Type B pancreatic cell (in vitro differentiated cells): ENCODE data around the gene KRTAP10-9. TPM values are rescaled to one million over a fixed set of nuclear protein-coding genes. Genes with fewer than 3 reads are reported as not detected.
A peak's percentile ranks its signal among the peaks of the same experiment; 100 is the strongest.

Experiments used
- DNase-seq: peaks from one replicate; pipeline ENCODE4 v3.0.0; 2021; ENCODE audit warnings: mixed read lengths; ENCODE audit not compliant: unreplicated experiment; ENCODE audit errors: extremely low spot score
- H3K27ac Mint-ChIP-seq: 2 replicates; pipeline ENCODE4 v1.8.0; 2021; ENCODE audit warnings: mild to moderate bottlenecking, mixed read lengths
- H3K27me3 Mint-ChIP-seq: 2 replicates; pipeline ENCODE4 v1.8.0; 2021; ENCODE audit warnings: mixed read lengths
- H3K36me3 Mint-ChIP-seq: 2 replicates; pipeline ENCODE4 v1.8.0; 2021; ENCODE audit warnings: mixed read lengths
- H3K4me1 Mint-ChIP-seq: one replicate; pipeline ENCODE4 v1.8.0; 2021; ENCODE audit warnings: mixed read lengths; ENCODE audit not compliant: unreplicated experiment
- H3K4me3 Mint-ChIP-seq: 2 replicates; pipeline ENCODE4 v1.8.0; 2021; ENCODE audit warnings: mild to moderate bottlenecking, mixed read lengths
- H3K9me3 Mint-ChIP-seq: 2 replicates; pipeline ENCODE4 v1.8.0; 2021; ENCODE audit warnings: mixed read lengths
- total RNA-seq: library from RNA; stranded (reverse); gene quantifications from 2 replicates; pipeline ENCODE4 v1.2.1, GENCODE V29; 2021; ENCODE audit warnings: low replicate concordance
- TF ChIP-seq, protein P1 (sequence below): fragments of 200-600 bp; sonication (generic); conservative IDR thresholded peaks from 2 replicates; pipeline ENCODE4 v1.5.0; 2021; ENCODE audit warnings: antibody characterized with exemption, mild to moderate bottlenecking

Gene KRTAP10-9
- total RNA-seq, 1 donor from 2014 or later, result not detected

DNA sequence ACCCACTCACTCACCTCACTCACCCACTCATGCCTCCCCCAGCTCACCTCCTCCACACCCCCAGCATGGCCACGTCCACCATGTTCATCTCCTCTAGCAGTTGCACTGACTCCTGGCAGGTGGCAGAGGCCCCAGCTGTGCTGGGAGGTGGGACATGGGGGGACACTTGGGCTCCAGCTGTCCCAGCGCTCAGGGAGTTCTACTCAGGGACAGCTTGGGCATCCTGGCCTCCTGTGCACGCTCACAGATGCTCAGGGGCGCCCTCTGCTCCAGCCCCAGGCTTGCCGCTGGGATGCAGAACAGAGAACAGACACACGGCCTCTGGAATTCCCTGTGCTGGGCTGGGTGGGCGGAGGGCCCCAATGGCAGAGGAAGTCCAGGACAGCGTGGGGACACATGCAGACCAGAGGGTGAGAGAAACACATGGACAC lies 9.8 kb upstream of the KRTAP10-9 start:
- Mint-ChIP-seq H3K27ac (no peak overlapping the region), H3K27me3 (peaks cover 6% of the 10 kb centered on the region), H3K4me1 (no peaks in the 10 kb centered on the region), H3K36me3 (no peaks in the 10 kb centered on the region), H3K9me3 (no peaks in the 10 kb centered on the region), H3K4me3 (no peak overlapping the region)
- TF ChIP-seq, protein P1, sequence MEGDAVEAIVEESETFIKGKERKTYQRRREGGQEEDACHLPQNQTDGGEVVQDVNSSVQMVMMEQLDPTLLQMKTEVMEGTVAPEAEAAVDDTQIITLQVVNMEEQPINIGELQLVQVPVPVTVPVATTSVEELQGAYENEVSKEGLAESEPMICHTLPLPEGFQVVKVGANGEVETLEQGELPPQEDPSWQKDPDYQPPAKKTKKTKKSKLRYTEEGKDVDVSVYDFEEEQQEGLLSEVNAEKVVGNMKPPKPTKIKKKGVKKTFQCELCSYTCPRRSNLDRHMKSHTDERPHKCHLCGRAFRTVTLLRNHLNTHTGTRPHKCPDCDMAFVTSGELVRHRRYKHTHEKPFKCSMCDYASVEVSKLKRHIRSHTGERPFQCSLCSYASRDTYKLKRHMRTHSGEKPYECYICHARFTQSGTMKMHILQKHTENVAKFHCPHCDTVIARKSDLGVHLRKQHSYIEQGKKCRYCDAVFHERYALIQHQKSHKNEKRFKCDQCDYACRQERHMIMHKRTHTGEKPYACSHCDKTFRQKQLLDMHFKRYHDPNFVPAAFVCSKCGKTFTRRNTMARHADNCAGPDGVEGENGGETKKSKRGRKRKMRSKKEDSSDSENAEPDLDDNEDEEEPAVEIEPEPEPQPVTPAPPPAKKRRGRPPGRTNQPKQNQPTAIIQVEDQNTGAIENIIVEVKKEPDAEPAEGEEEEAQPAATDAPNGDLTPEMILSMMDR, result no peak
- DNase-seq, result no peak

DNA sequence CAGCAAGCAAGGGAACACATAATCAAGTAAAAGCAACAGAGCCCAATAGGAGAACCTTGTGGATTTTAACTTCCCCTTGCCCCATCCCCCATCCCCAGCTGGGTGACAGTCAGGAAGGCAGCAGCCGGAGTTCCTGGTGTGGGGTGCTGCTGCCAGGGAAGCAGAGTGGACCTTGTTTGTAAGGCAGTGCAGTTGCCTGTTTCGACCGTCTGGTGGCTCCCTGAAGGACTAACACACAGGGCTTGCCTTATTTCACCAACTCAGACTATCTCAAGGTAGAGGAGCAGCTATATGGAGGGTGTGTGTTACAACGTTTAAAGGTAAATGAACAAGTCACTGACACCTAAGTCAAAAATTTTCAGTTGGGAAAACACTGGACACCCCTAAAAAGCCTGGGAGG lies 8.4 kb upstream of the KRTAP10-9 start:
- peaks cover 3% of the 10 kb centered on the region for H3K9me3 Mint-ChIP-seq
- H3K4me3 Mint-ChIP-seq, result no peak overlapping the region
- TF ChIP-seq, protein P1, result peak; percentile 37
- no peak for DNase-seq
- H3K36me3 Mint-ChIP-seq, result no peaks in the 10 kb centered on the region
- no peak overlapping the region for H3K27ac Mint-ChIP-seq
- no peaks in the 10 kb centered on the region for H3K4me1 Mint-ChIP-seq
- peaks cover 6% of the 10 kb centered on the region for H3K27me3 Mint-ChIP-seq

DNA sequence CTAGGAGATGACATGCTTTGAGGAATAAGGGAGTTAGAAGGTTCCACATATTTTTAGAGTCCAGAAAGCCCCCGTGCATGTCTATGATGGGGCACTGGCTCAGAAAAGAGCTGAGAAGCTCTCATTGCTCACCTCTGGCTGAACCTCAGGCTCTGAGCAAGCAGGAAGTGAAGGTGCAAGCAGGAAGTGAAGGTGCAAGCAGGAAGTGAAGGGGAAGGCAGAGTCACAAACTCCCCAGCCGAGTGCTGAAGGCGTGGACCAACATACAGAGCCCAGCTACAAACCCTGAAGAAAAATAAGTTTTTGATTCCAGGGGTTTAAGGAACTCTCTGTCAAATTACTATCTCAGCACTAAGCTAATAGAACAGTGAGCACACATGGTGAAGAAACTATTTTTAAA lies 8.0 kb upstream of the KRTAP10-9 start:
- DNase-seq, result no peak
- Mint-ChIP-seq H3K9me3 (peaks cover 7% of the 10 kb centered on the region), H3K36me3 (no peaks in the 10 kb centered on the region), H3K27ac (no peak overlapping the region), H3K4me3 (no peak overlapping the region), H3K27me3 (peaks cover 6% of the 10 kb centered on the region), H3K4me1 (no peaks in the 10 kb centered on the region)
- TF ChIP-seq, protein P1, result no peak

DNA sequence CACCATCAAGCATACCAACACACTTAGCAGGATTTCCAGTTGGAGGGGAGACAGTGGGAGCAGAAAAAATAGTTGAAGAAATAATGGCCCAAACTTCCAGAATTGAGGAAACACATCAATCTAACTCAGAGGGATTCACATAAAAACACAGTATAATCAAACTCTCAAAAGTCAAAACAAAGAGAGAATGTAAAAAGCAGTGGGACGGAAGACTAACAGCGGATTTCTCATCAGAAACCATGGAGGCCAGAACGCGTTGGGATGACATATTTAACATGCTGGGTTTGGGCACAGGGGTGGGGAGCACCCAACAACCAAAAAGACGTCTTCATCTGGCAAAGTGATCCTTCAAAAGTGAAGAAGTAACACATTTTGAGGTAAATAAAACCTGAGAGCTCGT lies 7.0 kb upstream of the KRTAP10-9 start:
- TF ChIP-seq, protein P1, result no peak
- Mint-ChIP-seq H3K4me3 (no peak overlapping the region), H3K27ac (no peak overlapping the region), H3K27me3 (peaks cover 3% of the 10 kb centered on the region), H3K36me3 (no peaks in the 10 kb centered on the region), H3K9me3 (peaks cover 14% of the 10 kb centered on the region), H3K4me1 (no peaks in the 10 kb centered on the region)
- DNase-seq, result no peak

DNA sequence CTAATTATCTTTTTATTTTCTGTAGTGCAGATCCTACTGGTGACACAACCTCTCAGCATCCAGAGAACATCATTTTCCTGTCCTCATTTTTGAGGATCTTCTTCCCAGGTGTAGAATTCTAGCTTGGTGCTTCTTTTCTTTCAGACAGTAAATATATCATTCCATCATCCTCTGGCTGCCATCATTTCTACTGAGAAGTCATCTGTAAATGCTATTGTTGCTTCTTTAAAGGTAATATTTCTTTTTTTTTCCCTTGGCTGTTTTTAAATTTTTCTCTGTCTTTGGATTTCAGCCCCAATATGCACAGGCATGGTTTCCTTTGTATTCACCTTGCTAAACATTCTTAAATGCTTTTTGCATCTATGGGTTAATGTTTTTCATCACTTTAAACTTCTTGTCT lies 3.3 kb upstream of the KRTAP10-9 start:
- DNase-seq, result no peak
- no peaks in the 10 kb centered on the region for H3K36me3 Mint-ChIP-seq
- H3K27me3 Mint-ChIP-seq, result no peaks in the 10 kb centered on the region
- no peaks in the 10 kb centered on the region for H3K4me1 Mint-ChIP-seq
- no peak overlapping the region for H3K4me3 Mint-ChIP-seq
- no peak overlapping the region for H3K27ac Mint-ChIP-seq
- TF ChIP-seq, protein P1, result no peak
- peaks cover 14% of the 10 kb centered on the region for H3K9me3 Mint-ChIP-seq

DNA sequence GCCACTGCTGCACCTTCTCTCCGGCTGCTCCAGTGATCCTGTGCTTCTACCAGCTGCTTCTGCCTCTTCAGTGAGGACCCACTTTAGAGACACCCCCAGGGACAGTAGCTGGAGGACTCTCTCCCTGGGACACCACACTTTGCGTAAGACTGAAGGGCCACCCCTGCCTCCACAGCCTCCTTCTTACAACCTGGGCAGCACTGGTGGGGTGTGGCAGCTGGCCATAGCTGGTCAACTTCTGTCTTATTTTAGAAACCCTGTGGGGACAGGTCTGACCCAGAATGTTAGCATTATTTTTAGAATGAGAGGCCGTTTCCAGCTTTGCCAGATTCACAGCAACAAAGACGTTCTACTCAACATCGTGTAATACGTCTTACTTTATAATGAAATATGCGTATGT lies 1.1 kb upstream of the KRTAP10-9 start:
- TF ChIP-seq, protein P1, result no peak
- no peaks in the 10 kb centered on the region for H3K36me3 Mint-ChIP-seq
- peaks cover 17% of the 10 kb centered on the region for H3K9me3 Mint-ChIP-seq
- H3K27ac Mint-ChIP-seq, result no peak overlapping the region
- H3K27me3 Mint-ChIP-seq, result no peaks in the 10 kb centered on the region
- H3K4me3 Mint-ChIP-seq, result no peak overlapping the region
- DNase-seq, result no peak
- no peaks in the 10 kb centered on the region for H3K4me1 Mint-ChIP-seq
